NT2/D1 (cell line): ENCODE data around the gene MAML3.

ENCODE experiments used
- YY1 ChIP-seq: IDR thresholded peaks from 2 replicates; pipeline ENCODE4 v1.6.1; 2011; ENCODE audit not compliant: insufficient read length, insufficient read depth
- ZNF274 ChIP-seq: IDR thresholded peaks from 2 replicates; pipeline ENCODE4 v1.6.1; 2011; ENCODE audit warnings: mild to moderate bottlenecking, low read depth, low read length

DNA sequence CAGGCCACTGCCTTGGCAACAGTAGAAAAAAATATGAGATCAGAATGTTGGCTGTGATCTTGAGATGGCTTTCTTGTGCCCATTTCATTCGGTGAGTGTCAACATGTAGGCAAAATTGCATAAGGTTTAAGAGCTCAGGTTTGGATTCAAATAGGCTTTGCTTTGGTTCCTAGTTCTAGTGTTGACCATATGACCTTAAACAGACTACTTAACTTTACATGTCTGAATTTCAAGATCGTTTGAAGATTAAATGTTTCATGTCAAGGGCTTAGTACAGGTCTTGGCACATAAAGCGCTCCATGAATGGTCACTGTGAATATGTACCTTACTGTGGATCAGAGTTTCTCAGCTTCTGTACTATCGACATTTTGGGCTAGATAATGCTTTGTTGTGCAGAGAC lies 284.2 kb downstream of the MAML3 start:
- no peak for TF ChIP-seq ZNF274
- TF ChIP-seq YY1, result no peak
